ENCODE data around the gene PITPNB.

The PITPNB gene

DNA sequence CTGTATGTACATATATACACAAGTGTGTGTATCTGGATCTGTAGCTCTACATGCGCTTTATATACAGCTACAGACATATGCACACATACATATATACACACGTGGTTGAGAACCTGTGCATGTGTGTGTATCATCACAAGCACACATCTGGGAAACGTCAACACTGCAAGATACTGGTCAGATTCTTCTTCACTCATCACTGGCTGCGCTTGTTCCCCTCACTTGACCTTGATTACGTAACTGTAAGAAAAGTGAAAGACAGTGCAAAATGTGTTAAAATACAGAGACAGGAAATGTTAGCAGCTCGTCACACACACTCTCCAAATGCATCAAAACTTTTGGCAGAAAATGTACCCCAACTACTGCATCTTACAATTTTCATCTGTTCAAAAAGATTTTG lies 65.6 kb downstream of the PITPNB start:
- no peak for DNase-seq

DNA sequence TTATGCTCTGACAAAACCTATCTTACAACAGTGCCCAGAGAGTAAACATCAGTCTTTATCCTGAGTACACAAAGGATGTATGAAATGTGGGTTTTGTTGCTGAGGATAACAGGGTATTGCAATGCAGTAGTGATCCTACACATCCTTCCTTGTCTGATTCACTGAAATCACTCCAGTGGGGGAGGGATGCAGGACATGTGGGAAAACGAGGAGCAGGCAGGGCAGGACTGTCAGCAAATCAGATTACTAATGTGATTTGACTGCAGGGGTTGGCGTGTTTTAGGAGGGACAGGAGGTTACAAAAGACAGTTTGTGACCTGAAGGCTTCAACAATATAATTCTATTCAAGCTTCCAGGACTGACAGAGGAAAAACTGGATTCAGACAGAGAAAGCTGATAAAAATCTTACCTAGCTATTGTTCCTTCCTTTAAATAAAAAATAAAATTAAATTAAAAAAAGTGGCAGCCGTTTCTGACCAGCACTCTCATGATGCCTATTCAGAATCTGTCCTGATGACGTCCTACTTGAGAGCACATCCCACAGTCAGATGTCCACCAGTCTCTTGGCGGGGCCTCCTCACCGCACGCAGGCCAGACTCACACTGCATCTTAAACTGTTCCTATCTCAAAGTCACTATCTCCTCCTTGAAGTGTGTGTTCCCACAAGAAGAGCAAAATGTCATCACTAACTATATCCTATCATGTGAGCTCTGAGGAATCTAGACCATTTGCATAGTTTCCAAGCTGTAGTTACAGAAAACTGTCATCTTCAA lies 66.9 kb downstream of the PITPNB start:
- DNase-seq, result no peak

DNA sequence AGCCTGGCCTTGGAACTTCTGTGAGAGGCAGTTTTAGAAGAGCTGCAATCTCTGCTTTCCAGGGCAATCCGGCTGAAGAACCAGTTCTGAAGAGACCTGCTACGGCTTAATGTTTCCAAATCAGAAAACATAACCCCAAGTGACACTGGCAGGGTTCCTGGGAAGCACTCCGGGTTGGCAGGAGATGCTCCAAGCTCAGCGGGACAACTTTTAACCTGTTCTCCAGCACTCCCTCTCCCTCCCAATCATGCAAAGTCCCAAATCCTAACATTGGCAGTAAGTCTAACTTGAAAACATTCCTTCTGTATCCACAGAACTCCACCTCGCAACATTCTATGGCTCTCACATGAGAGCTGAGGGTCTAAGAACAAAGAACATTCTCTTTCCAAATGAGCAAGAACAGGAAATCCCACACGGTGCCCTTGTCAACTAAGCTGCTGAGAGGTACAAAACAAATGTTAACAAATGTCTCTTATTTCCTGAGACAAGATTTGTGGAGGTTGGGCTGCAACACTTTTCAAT lies 69.0 kb downstream of the PITPNB start:
- DNase-seq, result no peak

DNA sequence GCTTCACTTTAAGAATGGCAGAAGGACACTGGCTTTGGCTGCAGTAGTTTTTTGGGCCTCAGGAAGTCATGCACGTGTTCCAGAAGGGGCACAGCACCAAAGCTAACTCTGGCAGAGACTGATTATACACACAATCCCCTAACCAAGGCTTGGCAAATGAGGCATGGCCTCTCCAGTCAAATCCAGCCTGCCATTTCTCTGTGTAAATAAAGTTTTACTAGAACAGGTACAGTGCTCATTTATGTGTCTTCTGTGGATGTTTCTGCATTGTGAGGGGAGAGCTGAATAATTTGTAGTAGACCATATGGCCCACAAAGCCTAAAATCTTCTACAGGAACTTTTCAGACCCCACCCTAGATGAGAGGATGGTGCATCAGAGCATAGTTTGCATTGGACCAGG lies 71.1 kb downstream of the PITPNB start:
- DNase-seq, result no peak

DNA sequence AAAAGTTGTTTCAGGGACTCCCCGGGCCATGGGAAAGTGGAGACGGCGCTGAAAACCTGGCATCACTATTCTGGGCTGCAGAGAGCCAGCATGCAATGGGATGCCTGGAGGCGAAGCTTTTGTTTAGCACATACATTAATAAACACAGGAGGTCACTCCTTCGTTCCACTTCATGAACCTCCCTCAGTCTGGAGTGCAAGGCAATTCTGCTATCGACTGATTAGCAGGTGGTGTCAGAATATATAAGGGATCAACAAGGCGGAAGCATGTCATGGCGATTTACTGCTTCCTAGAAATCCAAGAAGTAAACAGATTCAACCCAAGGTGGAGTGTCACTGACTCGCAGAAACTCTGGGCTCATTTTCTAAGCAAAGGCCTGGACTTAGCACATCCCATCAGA lies 72.1 kb downstream of the PITPNB start:
- no peak for DNase-seq

DNA sequence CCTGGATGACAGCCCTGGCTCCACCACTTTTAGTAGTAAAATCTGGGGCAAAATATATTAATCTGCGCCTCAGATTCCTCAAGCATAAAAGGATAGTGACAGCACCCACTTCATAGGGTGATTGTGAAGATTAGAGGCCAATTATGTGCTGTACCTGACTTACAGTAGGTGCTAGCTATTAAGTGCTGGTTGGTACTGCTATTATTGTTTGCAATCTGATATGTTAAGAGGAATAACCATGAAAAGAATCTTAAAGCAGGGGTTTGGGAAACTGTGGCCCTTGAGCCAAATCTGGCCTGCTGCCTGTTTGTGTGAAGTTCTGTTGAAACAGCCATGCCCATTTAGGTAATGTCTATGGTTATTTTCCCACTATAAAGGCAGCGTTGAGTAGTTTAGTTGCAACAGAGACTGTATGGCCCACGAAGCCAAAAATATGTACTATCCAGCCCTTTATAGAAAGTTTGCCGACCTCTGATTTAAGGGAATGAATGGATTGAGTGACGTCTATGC lies 72.8 kb downstream of the PITPNB start:
- DNase-seq, result no peak

DNA sequence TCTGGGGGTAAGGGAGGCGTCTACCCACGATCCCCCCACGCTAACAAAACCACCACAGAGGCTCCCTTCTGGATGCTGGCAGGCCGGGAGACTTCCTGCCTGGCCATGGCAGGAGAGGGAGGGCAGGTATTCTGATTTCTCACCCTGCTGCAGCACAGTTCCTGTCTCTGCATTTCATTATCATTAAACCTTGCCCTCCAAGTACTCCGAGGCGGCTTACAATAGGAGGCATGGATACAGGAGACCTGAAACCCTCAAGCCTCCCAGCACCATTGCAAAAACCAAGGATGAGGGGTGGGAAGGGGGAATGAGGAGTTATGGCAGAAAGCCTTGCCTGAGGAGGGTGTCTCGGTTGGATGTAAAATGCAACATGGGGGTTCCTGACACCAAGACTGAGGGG lies 73.4 kb downstream of the PITPNB start:
- DNase-seq, result no peak

DNA sequence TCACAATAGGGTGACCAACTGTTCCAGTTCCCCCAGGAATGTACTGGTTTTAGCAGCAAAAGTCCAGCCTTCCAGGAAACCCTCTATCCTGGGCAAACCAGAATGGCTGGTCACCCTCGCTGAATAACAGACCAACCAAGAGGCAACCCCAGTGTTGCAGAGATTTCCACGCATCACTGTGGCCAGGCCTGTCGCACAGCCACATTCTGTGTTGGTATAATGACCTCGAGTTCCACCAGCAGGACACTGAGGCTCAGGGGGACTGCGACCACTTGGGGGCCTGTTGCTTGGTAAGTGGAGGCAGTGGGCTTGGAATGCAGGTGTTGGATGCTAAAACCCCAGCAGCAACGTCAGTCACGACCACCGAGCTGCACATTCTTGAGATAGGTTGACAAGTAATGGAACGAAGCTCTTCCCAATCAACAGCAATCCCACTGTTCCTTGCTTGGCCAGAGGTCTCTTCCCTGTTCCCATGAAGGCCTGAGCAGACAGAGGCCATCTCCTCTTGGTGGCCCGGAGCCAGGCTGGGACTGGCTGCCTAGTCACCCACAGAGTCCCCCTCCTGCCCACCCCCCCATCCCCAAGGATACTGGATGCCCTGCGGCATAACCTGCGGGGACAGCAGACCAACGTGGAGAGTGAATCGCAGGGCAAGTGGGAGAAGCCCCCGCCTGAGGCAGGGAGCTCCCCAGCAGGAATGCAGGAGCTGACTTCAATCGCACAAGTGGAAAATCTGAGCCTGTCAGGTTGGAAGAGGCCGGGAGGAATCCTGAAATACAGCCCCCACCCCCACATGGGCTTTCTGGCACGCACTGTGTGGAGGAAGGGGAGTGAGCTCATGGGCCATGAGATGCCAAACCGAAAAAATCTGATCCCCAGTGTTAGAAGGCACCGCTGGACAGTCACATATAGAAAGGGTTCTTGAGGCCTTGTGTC lies 74.1 kb downstream of the PITPNB start:
- DNase-seq, result no peak

DNA sequence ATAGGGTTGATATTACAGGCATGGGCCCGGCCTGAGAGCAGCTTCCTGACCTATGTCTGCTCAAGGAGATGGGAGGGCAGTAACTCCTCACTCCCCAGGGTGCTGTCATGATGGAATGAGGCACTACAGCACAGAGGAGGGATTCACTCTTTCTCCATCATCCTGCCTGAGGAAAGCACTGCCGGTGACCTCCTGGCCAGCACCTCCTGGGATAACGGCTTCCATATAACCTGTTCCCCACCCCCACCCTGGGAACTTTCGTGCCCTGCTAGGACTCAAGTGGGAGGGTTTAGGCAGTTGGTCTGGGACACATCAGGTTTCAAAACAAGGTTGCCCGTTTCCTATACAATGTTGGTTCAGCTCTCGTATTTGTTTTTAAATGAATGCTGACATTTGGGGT lies 74.8 kb downstream of the PITPNB start:
- DNase-seq, result no peak

DNA sequence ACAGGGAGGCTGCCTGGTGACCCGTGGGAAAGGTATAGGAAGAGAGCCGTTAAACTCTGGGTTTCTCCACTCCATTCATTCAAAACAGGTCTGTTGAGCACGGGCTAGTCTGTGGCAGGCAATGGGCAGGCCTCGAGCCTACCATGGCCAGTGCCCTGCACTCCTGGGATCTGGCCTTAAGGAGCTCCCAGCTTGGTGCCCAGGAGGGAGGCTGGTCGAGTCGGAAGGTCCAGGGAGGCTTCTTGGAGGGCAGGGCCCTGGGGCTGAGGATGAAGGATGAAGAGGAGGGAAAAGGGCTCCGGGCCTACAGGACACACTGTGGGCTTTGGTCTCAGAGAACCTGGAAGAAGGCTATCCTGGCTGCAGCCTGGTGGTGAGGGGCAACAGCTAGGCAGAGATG lies 75.6 kb downstream of the PITPNB start:
- DNase-seq, result no peak

DNA sequence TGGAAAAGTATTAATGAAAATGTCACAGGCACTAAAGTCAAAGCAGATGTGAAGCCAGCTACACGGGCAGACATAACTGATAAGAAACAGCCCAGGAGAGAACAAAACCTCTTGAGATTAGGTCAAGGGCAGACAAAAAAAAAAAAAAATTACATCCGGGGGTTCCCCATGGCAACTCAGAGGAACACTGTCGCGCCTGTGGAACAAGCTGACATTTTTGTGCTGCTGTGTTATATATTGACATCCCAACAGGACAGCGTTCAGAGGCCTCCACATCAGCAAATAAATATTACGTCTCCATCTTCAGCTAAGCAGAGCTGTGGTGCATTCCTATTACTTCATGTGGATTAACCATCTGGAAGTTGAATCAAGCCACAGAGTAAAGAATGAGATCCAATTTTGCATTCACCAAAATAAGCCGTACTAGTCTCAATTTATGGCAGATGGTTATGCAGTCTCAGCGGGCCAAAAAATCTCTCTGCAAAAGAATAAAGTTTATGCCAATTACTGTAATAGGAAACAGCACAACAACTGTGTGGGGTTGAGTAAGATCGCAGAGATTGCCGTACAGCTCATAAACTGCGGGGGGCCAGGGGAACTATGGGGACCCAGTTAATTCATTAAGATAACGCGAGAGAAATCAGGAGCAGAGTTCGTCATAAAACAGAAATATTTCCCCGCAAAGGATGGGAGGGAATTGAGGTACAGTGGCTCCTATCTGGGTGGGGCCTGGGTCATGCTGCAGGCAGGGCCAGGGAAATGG lies 76.2 kb downstream of the PITPNB start:
- no peak for DNase-seq

DNA sequence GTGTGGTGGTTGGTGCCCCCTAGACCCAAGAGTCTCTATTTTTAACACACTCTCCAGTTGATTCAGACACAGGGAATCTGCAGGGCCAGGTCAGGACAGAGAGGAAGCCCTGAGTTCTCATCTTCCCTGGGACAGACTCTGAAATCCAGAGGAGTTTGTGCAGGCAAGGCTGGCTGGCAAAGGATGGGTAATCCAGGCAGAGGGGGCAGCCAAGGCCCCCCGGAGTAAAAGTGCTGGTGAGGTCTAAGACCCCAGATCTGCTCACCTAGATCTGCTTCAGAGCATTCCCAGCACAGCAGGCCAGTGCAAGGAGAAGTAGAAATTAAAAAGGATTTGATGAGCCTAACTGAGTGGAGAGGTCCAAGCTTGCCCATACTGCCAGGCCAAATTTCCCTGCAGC lies 76.9 kb downstream of the PITPNB start:
- no peak for DNase-seq

DNA sequence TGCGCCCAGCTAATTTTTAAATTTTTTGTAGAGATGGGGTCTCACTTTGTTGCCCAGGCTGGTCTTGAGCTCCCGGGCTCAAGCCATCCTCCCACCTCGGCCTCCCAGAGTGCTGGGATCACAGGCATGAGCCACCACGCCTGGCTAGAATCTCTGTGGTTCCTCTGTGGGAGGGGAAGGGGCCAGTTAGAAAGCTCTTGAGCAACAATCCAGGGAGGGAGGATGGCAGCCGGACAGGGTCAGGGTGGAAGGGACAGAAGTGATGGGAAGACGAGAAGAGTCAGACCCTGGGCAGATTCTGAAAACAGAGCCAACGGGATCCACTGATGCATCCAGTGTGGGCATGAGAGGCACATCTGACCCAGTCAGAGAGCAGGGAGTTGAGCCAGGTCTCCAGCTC lies 78.6 kb downstream of the PITPNB start:
- no peak for DNase-seq

DNA sequence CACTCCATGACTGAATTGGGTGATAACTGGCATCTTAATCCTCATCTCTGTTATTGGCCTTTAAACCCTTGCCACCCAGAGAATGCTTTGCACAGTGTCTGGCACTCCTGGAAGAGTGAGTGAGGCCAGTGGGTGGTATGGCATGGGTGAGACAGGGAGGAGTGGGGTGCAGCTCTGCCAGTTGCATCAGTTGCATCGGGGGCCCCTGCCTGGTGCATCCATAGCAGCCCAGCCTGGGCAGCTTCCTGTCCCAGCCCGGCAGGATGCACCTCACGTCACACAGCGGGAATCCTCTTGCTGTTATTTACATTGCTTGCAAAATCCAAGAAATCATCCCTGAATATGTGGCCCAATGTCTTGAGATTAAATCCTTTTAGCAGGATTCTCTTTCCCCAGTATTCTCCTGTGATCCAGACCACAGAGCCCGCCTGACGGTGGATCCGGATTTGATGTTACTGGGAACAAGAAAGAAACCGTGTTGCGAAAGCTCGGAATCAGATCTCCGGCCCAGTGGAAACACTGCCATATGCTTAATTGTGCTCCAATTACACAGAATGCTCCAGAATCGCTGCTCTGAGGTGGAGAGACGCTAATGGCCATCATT lies 79.9 kb downstream of the PITPNB start:
- no peak for DNase-seq

DNA sequence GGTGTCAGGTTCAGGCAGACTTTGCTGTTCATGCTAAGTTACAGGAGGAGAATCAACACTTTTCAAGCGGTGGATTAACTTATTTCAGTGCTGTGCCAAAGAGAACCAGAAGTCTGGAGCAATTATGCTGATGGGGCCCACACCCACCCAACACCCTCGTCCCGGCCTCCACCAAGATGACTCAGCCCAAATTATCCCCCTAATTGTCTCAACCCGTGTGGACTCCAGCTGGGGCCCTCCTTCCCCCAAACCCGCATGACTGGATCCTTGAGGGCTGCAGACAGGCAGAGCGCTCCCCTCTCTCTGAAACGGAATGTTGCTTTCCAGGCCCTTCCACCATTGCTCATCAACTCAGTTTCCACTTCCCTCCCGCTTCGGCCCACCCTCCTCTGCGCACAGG lies 82.9 kb downstream of the PITPNB start:
- DNase-seq, result no peak

DNA sequence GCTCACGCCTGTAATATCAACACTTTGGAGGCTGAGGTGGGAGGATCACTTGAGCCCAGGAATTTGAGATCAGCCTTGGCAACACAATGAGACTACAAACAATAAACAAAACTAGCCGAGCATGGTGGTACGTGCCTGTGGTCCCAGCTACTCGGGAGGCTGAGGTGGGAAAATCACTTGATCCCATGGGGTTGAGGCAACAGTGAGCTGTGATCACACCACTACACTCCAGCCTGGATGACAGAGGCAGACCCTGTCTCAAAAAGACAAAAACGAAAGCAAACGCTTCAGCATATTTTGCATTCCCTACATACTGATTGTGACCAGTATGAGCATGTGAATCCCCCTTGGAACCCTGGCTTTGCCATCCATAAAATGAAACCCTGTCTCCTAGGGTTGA lies 83.6 kb downstream of the PITPNB start:
- DNase-seq, result no peak

DNA sequence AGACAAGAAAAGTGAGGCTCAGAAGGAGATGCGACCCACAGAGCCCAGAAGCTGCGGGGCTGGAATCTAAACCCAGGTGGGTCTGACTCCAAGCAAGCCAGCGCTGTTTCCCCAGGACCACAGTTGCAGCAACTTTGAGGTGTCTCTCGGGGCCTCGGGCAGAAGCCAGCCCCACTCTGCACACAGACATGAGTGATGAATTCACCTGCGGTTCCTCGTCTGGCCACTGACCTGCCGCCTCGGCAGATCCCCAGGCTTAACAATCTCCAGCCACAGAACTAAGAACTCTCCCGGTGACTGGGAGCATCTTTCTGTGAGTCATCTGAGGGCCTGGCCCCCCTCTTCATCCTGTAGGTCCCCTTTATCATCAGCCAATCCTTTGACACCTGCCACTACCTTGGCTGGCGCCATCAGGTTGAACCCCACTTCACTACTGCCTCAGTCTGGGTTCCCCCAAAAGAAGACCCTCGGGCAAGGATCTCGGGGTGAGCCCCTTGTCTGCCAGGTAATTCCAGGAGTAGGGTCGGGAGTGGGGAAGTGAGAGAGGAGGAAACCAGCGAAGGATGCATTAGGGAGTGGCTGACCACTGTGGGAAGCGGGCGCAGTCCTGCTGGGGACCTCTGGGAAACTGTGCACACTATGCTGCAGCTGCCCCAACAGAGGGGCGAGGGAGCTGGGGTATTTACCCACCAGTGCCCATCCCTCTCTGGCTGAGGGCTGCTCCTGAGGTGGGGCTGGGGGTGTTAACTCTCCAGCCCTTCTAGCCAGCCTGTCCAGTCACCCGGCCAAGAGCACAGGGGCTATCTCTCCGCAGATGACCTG lies 84.5 kb downstream of the PITPNB start:
- DNase-seq, result no peak

DNA sequence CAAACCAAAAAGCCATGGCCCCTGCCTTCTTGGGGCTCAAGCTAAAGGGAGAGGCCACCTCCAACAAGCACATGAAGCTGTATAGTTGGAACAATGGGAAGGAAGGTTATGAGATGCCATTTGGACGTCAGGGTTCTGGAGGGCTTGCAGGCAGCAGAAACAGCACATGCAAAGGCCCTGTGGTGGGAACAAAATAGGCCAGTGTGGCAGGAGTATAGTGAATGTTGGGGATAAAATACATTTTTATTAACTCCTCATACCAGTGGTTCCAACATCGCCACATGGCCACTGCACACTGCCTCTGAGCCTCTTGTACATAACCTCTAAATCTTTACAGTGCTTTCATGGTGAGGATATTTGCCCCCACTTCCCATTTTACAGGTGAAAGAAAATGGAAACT lies 85.3 kb downstream of the PITPNB start:
- DNase-seq, result no peak

DNA sequence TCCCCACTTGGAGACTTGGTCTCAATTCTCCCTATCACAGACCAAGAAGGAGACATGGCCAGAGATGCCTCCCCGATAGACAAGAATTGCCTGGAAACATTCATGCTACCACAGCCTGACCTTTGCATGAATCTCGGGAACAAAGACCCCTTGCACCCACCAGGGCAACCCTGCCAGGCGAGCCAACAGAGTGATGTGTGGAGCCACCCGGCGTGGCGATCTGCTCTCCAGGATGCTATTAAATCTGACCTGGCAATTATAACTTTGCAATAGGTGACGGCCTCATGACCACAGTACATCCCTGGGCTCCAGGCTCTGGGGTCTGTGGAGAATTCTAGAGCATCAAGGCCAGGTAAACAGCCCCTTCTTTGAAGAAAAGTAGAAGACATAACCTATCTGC lies 86.5 kb downstream of the PITPNB start:
- no peak for DNase-seq

DNA sequence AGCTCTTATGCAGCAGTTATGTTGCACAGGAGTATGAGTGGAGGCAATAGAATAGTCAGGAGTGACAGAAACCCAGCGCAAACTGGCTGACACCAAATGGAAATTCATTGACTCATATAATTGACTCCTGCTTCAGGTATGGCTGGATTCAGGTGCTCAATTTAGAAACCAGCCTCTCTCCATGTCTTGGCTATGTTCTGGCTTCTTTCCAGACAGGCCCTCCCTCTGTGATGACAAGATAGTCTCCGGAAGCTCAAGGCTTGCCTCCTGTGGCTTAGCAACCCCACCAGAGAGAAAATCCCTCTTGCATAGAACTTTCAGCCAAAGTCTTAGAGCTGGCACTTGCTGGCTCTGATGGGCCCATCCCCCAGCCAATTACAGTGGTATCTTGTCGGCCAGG lies 89.4 kb downstream of the PITPNB start:
- DNase-seq, result no peak
